T-helper 1 cell treated with Interleukin-12 subunit alpha and Interleukin-12 subunit beta and Interleukin-4 antibody, amounts not matched to agents 30 ng/mL and 1 ng/mL, for 36 hours (primary cell): ENCODE data around the gene CCDC157. TPM values are rescaled to one million over a fixed set of nuclear protein-coding genes. Genes with fewer than 3 reads are reported as not detected.

Source experiments
- intact Hi-C: fragments of 100-400 bp; cut with micrococcal nuclease; formaldehyde crosslinking; loops from one replicate; pipeline ENCODE4 v1.15.1; 2024
- total RNA-seq: library from RNA; stranded (reverse); gene quantifications from 2 replicates; pipeline ENCODE4 v1.2.3, GENCODE V29; 2022

The CCDC157 gene
- total RNA-seq, 1 donor from 2014 or later = 4.6 TPM

- intact Hi-C loops = no loop called here
Measured at GRCh38 chr22:30348809-30349208, 8.0 kb upstream of the CCDC157 start.

GRCh38 chr22:30351226-30351625 lies 5.6 kb upstream of the CCDC157 start:
- intact Hi-C loops = no loop called here

- intact Hi-C loops = no loop called here
Measured at GRCh38 chr22:30354644-30355043, 2.2 kb upstream of the CCDC157 start.

- intact Hi-C loops = loop anchor here (2.0 kb wide), 1 partner anchor 518 kb away; the partner anchor contains the start of gene ASCC2
Measured at GRCh38 chr22:30357236-30357570, 396 bp downstream of the CCDC157 start.

GRCh38 chr22:30357650-30358215 lies 926 bp downstream of the CCDC157 start:
- intact Hi-C loops = loop anchor here (2.0 kb wide), 1 partner anchor 519 kb away; the partner anchor contains the start of gene ASCC2

GRCh38 chr22:30358541-30358940 lies 1.7 kb downstream of the CCDC157 start:
- intact Hi-C loops = no loop called here

- intact Hi-C loops = no loop called here
Measured at GRCh38 chr22:30361916-30362650, 5.3 kb downstream of the CCDC157 start.

GRCh38 chr22:30362651-30363281 lies 6.0 kb downstream of the CCDC157 start:
- intact Hi-C loops = no loop called here

- intact Hi-C loops = no loop called here
Measured at GRCh38 chr22:30365891-30366290, 9.1 kb downstream of the CCDC157 start.

- intact Hi-C loops = no loop called here
Measured at GRCh38 chr22:30368420-30368819, 11.6 kb downstream of the CCDC157 start.

GRCh38 chr22:30370641-30371230 lies 13.9 kb downstream of the CCDC157 start:
- intact Hi-C loops = no loop called here

- intact Hi-C loops = no loop called here
Measured at GRCh38 chr22:30371321-30371720, 14.5 kb downstream of the CCDC157 start.

GRCh38 chr22:30371981-30372380 lies 15.2 kb downstream of the CCDC157 start:
- intact Hi-C loops = no loop called here

GRCh38 chr22:30372915-30373314 lies 16.1 kb downstream of the CCDC157 start:
- intact Hi-C loops = no loop called here

GRCh38 chr22:30373331-30374325 lies 16.8 kb downstream of the CCDC157 start:
- intact Hi-C loops = no loop called here

- intact Hi-C loops = no loop called here
Measured at GRCh38 chr22:30375312-30375849, 18.6 kb downstream of the CCDC157 start.

GRCh38 chr22:30380011-30380410 lies 23.2 kb downstream of the CCDC157 start:
- intact Hi-C loops = no loop called here

GRCh38 chr22:30381264-30381663 lies 24.5 kb downstream of the CCDC157 start:
- intact Hi-C loops = no loop called here

GRCh38 chr22:30382340-30382739 lies 25.5 kb downstream of the CCDC157 start:
- intact Hi-C loops = no loop called here

GRCh38 chr22:30383061-30383460 lies 26.3 kb downstream of the CCDC157 start:
- intact Hi-C loops = no loop called here

- intact Hi-C loops = no loop called here
Measured at GRCh38 chr22:30385942-30386341, 29.1 kb downstream of the CCDC157 start.
